Stomach (tissue), 4 donors: Measurements from ENCODE around the gene GRWD1.

ENCODE experiments used
- CTCF ChIP-seq, 7 experiments: fragments of 450-650 bp in 4 of 7; fragments of 200-600 bp in 3 of 7; sonication (generic) in 3 of 7; IDR thresholded peaks; one replicate each; pipeline ENCODE4 v1.5.1; 2016 to 2019; ENCODE audit warnings: antibody characterized with exemption in 7 of 7, control low read depth in 2 of 7, mild to moderate bottlenecking in 1 of 7
- POLR2A ChIP-seq, 4 donors: fragments of 450-650 bp; IDR thresholded peaks; one replicate each; pipeline ENCODE4 v1.6.1; 2016; ENCODE audit warnings: antibody characterized with exemption in 4 of 4, control low read depth in 2 of 4, mild to moderate bottlenecking in 1 of 4, moderate library complexity in 1 of 4

DNA sequence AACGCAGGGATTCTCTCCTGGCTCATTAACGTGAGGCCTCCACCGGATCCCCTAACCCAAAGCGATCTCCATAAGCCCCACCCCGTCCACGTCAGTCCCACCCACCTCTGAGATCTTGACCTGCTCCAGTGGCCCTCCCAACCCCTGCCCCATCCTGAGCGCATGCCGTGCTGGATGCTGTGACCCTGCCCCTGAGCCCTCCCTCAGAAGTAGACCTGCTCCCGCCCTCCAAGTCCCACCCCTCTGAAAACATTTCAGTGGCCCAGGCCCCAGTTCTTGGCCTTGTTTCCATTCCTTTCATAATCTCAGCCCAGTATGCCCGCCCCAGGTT, 46.0 kb downstream of the GRWD1 start:
- no peak for TF ChIP-seq CTCF (IDR thresholded peaks at IDR 0.05)
- no peak for TF ChIP-seq POLR2A (IDR thresholded peaks at IDR 0.05)
